ENCODE measurements around the gene ENO3. TPM values are rescaled to one million over a fixed set of nuclear protein-coding genes. Genes with fewer than 3 reads are reported as not detected.

ENO3 gene
- polyA plus RNA-seq, 1 of the 3 experiments (the other 2 are of a cell fraction), result 29.2 TPM

DNA sequence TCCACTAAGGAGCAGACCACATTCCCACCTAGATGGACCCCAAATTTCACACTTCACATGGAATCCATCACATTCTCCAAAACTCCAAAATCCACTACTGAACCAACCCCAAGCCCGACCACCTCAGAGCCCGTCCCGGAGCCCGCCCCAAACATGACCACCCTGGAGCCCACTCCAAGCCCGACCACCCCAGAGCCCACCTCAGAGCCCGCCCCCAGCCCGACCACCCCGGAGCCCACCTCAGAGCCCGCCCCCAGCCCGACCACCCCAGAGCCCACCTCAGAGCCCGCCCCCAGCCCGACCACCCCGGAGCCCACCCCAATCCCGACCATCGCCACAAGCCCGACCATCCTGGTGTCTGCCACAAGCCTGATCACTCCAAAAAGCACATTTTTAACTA lies 17.3 kb upstream of the ENO3 start:
- Histone ChIP-seq H3F3A (replicated peaks; ENCODE audit: insufficient read depth) (no peaks in the 10 kb centered on the region), H3K36me3 (replicated peaks in 1 of 2; ENCODE audit: control insufficient read depth in 1 of 2, insufficient read depth in 2 of 2, low read length in 1 of 2) (peaks cover 15 to 16% of the 10 kb centered on the region in 2 experiments), H2AFZ (ENCODE audit: low read depth) (no peak overlapping the region), H3K4me1 (ENCODE audit: control insufficient read depth in 1 of 2, insufficient read depth in 2 of 2, low read depth in 1 of 2, low read length in 1 of 2) (peaks cover 3 to 15% of the 10 kb centered on the region in 2 experiments; a peak in 2 of 4 replicates), H4K20me1 (ENCODE audit: insufficient read depth) (no peaks in the 10 kb centered on the region), H3K79me2 (ENCODE audit: insufficient read depth) (peaks cover 8% of the 10 kb centered on the region; the same call in 1 of the 2 replicates), H3K4me3 (ENCODE audit: low read depth in 2 of 2, low read length in 1 of 2) (no peak overlapping the region), H3K27me3 (ENCODE audit: insufficient read depth) (no peaks in the 10 kb centered on the region), H3K4me2 (peak overlapping the region; percentile 59; the same call in 1 of the 2 replicates), H3K9me2 (no peaks in the 10 kb centered on the region), H3K9ac (0 out of 2 replicates have a peak overlapping the region, but pooled peaks have one; percentile 40), H3K9me3 (no peaks in the 10 kb centered on the region), H3K27ac (ENCODE audit: low read depth in 2 of 2, low read length in 1 of 2) (no peak overlapping the region)
- 79% methylated on average over 16 of the region's 16 CpGs for WGBS (ENCODE audit: low lambda C conversion rate)
- POLR2A ChIA-PET, result interaction anchor here (0.5 to 1.3 kb wide), 2 partner anchors 25 to 75 kb away, joined by 5 read pairs; no protein-coding TSS in a partner anchor
- CTCF ChIA-PET, result interaction anchor here (0.8 to 2.0 kb wide), 7 partner anchors 10 to 58 kb away, joined by 3 to 10 read pairs (median 4); partner anchors contain the start of gene CHRNE
- DNase-seq, result no peak
- TF ChIP-seq, protein P1, sequence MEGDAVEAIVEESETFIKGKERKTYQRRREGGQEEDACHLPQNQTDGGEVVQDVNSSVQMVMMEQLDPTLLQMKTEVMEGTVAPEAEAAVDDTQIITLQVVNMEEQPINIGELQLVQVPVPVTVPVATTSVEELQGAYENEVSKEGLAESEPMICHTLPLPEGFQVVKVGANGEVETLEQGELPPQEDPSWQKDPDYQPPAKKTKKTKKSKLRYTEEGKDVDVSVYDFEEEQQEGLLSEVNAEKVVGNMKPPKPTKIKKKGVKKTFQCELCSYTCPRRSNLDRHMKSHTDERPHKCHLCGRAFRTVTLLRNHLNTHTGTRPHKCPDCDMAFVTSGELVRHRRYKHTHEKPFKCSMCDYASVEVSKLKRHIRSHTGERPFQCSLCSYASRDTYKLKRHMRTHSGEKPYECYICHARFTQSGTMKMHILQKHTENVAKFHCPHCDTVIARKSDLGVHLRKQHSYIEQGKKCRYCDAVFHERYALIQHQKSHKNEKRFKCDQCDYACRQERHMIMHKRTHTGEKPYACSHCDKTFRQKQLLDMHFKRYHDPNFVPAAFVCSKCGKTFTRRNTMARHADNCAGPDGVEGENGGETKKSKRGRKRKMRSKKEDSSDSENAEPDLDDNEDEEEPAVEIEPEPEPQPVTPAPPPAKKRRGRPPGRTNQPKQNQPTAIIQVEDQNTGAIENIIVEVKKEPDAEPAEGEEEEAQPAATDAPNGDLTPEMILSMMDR (IDR thresholded peaks at IDR 0.05), result no peak
- TF ChIP-seq EZH2phosphoT487 (IDR thresholded peaks at IDR 0.05; ENCODE audit: borderline replicate concordance, low read depth), result no peak
- TF ChIP-seq, protein P2, sequence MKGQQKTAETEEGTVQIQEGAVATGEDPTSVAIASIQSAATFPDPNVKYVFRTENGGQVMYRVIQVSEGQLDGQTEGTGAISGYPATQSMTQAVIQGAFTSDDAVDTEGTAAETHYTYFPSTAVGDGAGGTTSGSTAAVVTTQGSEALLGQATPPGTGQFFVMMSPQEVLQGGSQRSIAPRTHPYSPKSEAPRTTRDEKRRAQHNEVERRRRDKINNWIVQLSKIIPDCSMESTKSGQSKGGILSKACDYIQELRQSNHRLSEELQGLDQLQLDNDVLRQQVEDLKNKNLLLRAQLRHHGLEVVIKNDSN (IDR thresholded peaks at IDR 0.05; ENCODE audit: borderline replicate concordance, low read depth), result no peak
- TF ChIP-seq YY1 (IDR thresholded peaks at IDR 0.05; ENCODE audit: low read depth), result no peak
- TF ChIP-seq, protein P3, sequence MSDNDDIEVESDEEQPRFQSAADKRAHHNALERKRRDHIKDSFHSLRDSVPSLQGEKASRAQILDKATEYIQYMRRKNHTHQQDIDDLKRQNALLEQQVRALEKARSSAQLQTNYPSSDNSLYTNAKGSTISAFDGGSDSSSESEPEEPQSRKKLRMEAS (IDR thresholded peaks at IDR 0.05; ENCODE audit: low read depth), result no peak
- TF ChIP-seq MXI1 (IDR thresholded peaks at IDR 0.05; ENCODE audit: low read depth, low read length), result no peak
- no peak for TF ChIP-seq CHD2 (IDR thresholded peaks at IDR 0.05; ENCODE audit: low read length, partially characterized antibody)
- TF ChIP-seq SIN3A (IDR thresholded peaks at IDR 0.05; ENCODE audit: borderline replicate concordance, low read depth, low read length), result no peak
- TF ChIP-seq, protein P4, sequence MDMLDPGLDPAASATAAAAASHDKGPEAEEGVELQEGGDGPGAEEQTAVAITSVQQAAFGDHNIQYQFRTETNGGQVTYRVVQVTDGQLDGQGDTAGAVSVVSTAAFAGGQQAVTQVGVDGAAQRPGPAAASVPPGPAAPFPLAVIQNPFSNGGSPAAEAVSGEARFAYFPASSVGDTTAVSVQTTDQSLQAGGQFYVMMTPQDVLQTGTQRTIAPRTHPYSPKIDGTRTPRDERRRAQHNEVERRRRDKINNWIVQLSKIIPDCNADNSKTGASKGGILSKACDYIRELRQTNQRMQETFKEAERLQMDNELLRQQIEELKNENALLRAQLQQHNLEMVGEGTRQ (IDR thresholded peaks at IDR 0.05; ENCODE audit: borderline replicate concordance, low read depth, low read length), result no peak
- TF ChIP-seq FOSL2 (IDR thresholded peaks at IDR 0.05; ENCODE audit: borderline replicate concordance, low read depth), result no peak
- no peak for TF ChIP-seq FOXJ3 (CRISPR knock-in tag; IDR thresholded peaks at IDR 0.05)
- TF ChIP-seq ELF1 (IDR thresholded peaks at IDR 0.05), result no peak
- TF ChIP-seq JUND (IDR thresholded peaks at IDR 0.05), result no peak
- TF ChIP-seq SMC3 (IDR thresholded peaks at IDR 0.05; ENCODE audit: low read depth, low read length), result no peak
- TF ChIP-seq NRF1 (IDR thresholded peaks at IDR 0.05; ENCODE audit: low read depth, low read length), result no peak
- TF ChIP-seq, protein P5, sequence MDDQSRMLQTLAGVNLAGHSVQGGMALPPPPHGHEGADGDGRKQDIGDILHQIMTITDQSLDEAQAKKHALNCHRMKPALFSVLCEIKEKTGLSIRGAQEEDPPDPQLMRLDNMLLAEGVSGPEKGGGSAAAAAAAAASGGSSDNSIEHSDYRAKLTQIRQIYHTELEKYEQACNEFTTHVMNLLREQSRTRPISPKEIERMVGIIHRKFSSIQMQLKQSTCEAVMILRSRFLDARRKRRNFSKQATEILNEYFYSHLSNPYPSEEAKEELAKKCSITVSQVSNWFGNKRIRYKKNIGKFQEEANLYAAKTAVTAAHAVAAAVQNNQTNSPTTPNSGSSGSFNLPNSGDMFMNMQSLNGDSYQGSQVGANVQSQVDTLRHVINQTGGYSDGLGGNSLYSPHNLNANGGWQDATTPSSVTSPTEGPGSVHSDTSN (IDR thresholded peaks at IDR 0.05), result no peak
